CD4-positive, alpha-beta T cell (primary cell): Measurements from ENCODE around the gene DOCK2. TPM values are rescaled to one million over a fixed set of nuclear protein-coding genes. Genes with fewer than 3 reads are reported as not detected.

Experiments
- ATAC-seq: fragments of 200-7000 bp; cut with Tn5 transposase; one replicate; pipeline ENCODE4 v1.10.0; 2022; ENCODE audit warnings: mild to moderate bottlenecking; ENCODE audit not compliant: poor library complexity
- CTCF ChIA-PET: fragments of 350-600 bp; sonication (Branson Sonifier 250); formaldehyde crosslinking; loops from one replicate; lab custom pipeline; 2021; ENCODE audit warnings: antibody characterized with exemption, inconsistent platforms; lab: Charles Lee
- POLR2A ChIA-PET: fragments of 350-600 bp; sonication (Branson Sonifier 250); formaldehyde crosslinking; loops from one replicate; lab custom pipeline; 2021; ENCODE audit warnings: antibody characterized with exemption, inconsistent platforms; lab: Charles Lee
- DNase-seq, 14 experiments: peaks; one replicate each; pipeline ENCODE4 v3.0.0-alpha.2; 2013 to 2020; ENCODE audit warnings: mixed read lengths in 2 of 14
- H3K27ac ChIP-seq, 2 donors: one replicate each; pipeline versions ENCODE4 v1.5.1 to v1.7.0; 2013; ENCODE audit warnings: low read length in 2 of 2, low read depth in 1 of 2, mild to moderate bottlenecking in 1 of 2
- H3K27me3 ChIP-seq, 2 experiments: 1 replicate in 1 of 2; 2 replicates in 1 of 2; pipeline versions ENCODE4 v1.6.1 to v1.7.0; 2013; ENCODE audit warnings: low read length in 2 of 2, control low read depth in 1 of 2, mild to moderate bottlenecking in 1 of 2, moderate library complexity in 1 of 2; ENCODE audit not compliant: insufficient read depth in 2 of 2, control insufficient read depth in 1 of 2
- H3K36me3 ChIP-seq: one replicate; pipeline ENCODE4 v1.6.1; 2013; ENCODE audit warnings: low read length, control low read depth; ENCODE audit not compliant: insufficient read depth
- H3K4me1 ChIP-seq: one replicate; pipeline ENCODE4 v1.6.1; 2013; ENCODE audit warnings: low read length, control low read depth; ENCODE audit not compliant: insufficient read depth
- H3K4me3 ChIP-seq: one replicate; pipeline ENCODE4 v1.5.1; 2013; ENCODE audit warnings: mild to moderate bottlenecking, low read length, moderate library complexity
- H3K9me3 ChIP-seq, 2 experiments: 1 replicate in 1 of 2; 2 replicates in 1 of 2; pipeline versions ENCODE4 v1.6.1 to v1.7.0; 2013; ENCODE audit warnings: low read length in 2 of 2, mild to moderate bottlenecking in 2 of 2, control low read depth in 1 of 2, moderate library complexity in 1 of 2; ENCODE audit not compliant: control insufficient read depth in 1 of 2, insufficient read depth in 1 of 2
- H3K27ac Mint-ChIP-seq: one replicate; pipeline ENCODE4 v1.8.0; 2020; ENCODE audit warnings: mixed read lengths
- H3K27me3 Mint-ChIP-seq: one replicate; pipeline ENCODE4 v1.8.0; 2021; ENCODE audit warnings: mixed read lengths
- H3K36me3 Mint-ChIP-seq: one replicate; pipeline ENCODE4 v1.8.0; 2021; ENCODE audit warnings: low read depth, mixed read lengths
- H3K4me1 Mint-ChIP-seq: one replicate; pipeline ENCODE4 v1.8.0; 2021; ENCODE audit warnings: low read depth, mixed read lengths
- H3K4me3 Mint-ChIP-seq: one replicate; pipeline ENCODE4 v1.8.0; 2020; ENCODE audit warnings: mild to moderate bottlenecking, mixed read lengths
- H3K9me3 Mint-ChIP-seq: one replicate; pipeline ENCODE4 v1.8.0; 2020; ENCODE audit warnings: mixed read lengths
- CTCF ChIP-seq: fragments of 200-600 bp; IDR thresholded peaks from one replicate; pipeline ENCODE4 v1.8.0; 2022; ENCODE audit warnings: antibody characterized with exemption, mild to moderate bottlenecking
- intact Hi-C, 2 experiments: fragments of 100-400 bp; cut with DNase I in 1 of 2; cut with micrococcal nuclease in 1 of 2; formaldehyde crosslinking; loops; one replicate each; pipeline versions ENCODE4 v1.15.1 to v1.9.0; 2023 to 2025; cut with DNase I, micrococcal nuclease
- total RNA-seq, 174 experiments: library from RNA in 2 of 174; stranded (reverse) in 2 of 174; gene quantifications; one replicate each; pipeline ENCODE4 v1.2.3 and lab custom pipeline; 2021 to 2026

Gene DOCK2
- total RNA-seq, 2 experiments from 2014 or later: 220 to 229 TPM

- H3K36me3 ChIP-seq: peaks cover 89% of the 10 kb centered on the region
- no peak for TF ChIP-seq CTCF
- POLR2A ChIA-PET: interaction anchor here (1.1 kb wide), 1 partner anchor 28 kb away, joined by 3 read pairs; no protein-coding TSS in a partner anchor
- DNase-seq (no peak), ATAC-seq (no peak)
- H3K27me3 ChIP-seq: no peaks in the 10 kb centered on the region
- H3K36me3 Mint-ChIP-seq: peaks cover 100% of the 10 kb centered on the region
- H3K4me1 ChIP-seq: no peaks in the 10 kb centered on the region
- CTCF ChIA-PET: no interaction called here
- peaks cover 0 to 15% of the 10 kb centered on the region in 2 experiments for H3K9me3 ChIP-seq
- no peaks in the 10 kb centered on the region for H3K9me3 Mint-ChIP-seq
- H3K27ac ChIP-seq: no peak overlapping the region
- H3K4me3 ChIP-seq: no peak overlapping the region
- H3K4me3 Mint-ChIP-seq: no peak overlapping the region
- intact Hi-C loops: no loop called here
- H3K27ac Mint-ChIP-seq: no peak overlapping the region
- no peaks in the 10 kb centered on the region for H3K27me3 Mint-ChIP-seq
- H3K4me1 Mint-ChIP-seq: no peaks in the 10 kb centered on the region
Measured at GRCh38 chr5:170055606-170056005, 418.5 kb downstream of the DOCK2 start.

DNA sequence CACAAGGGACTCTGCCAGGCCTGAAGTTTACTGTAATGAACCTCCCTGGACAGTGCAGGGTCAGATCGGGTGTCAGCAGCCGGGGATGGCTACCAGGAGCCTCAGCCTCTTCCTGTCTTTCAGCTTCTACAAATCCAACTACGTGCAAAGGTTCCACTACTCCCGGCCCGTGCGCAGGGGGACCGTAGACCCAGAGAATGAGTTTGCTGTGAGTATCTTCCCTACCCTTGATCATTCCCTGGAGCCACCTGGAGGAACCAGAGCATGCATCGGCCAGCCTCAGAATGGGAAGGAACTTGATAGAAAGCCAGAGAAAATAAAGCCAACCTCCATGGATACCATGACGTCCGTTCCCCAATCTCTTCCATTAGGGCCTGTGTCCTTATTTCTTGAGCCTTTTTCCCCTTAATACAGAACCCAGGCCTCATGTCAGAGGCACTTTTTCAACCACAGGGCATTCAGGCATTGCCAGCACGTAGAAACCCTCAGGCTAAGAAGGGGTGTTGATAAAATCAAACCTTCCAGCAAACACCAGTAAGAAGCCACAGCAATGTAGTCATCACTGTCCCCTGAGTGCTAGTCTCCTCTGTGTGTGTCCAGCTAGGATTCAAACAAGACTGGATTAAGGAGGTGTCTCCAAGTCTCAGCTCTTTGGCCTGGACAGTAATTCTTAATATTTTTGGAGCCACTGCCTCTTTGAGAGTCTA is 419.6 kb downstream of the DOCK2 start:
- ATAC-seq: no peak
- Histone ChIP-seq H3K9me3 (peaks cover 0 to 15% of the 10 kb centered on the region in 2 experiments), H3K36me3 (peaks cover 85% of the 10 kb centered on the region), H3K27ac (no peak overlapping the region), H3K4me1 (no peaks in the 10 kb centered on the region), H3K27me3 (no peaks in the 10 kb centered on the region), H3K4me3 (no peak overlapping the region)
- no peak for DNase-seq
- Mint-ChIP-seq H3K27ac (no peak overlapping the region), H3K36me3 (peaks cover 100% of the 10 kb centered on the region), H3K27me3 (no peaks in the 10 kb centered on the region), H3K4me3 (no peak overlapping the region), H3K4me1 (no peaks in the 10 kb centered on the region), H3K9me3 (no peaks in the 10 kb centered on the region)
- intact Hi-C loops: no loop called here
- no peak for TF ChIP-seq CTCF
- POLR2A ChIA-PET: interaction anchor here (1.1 kb wide), 1 partner anchor 29 kb away, joined by 3 read pairs; no protein-coding TSS in a partner anchor
- CTCF ChIA-PET: no interaction called here

DNA sequence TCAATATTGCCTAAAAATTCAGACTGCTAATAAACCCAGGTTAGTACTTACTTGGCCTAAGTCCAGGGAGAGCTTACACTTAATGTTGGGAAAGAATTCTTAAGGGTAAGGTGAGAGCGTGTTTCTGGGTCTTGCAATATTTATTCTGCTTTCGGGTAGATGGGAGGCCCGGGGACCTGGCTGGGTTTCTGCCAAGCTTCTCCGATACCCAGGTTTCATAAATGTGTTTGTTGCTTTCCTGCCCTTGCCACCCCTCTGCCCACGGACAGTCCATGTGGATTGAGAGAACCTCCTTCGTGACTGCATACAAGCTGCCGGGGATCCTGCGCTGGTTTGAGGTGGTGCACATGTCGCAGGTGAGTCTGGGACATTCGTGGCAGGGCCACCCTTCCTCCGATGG is 420.2 kb downstream of the DOCK2 start:
- ChIA-PET CTCF (no interaction called here), POLR2A (no interaction called here)
- no peak overlapping the region for H3K27ac ChIP-seq
- no peaks in the 10 kb centered on the region for H3K27me3 ChIP-seq
- intact Hi-C loops: no loop called here
- H3K36me3 ChIP-seq: peaks cover 85% of the 10 kb centered on the region
- no peaks in the 10 kb centered on the region for H3K9me3 Mint-ChIP-seq
- H3K4me3 ChIP-seq: no peak overlapping the region
- DNase-seq (no peak), ATAC-seq (no peak)
- no peaks in the 10 kb centered on the region for H3K4me1 ChIP-seq
- no peak overlapping the region for H3K27ac Mint-ChIP-seq
- no peak overlapping the region for H3K4me3 Mint-ChIP-seq
- H3K27me3 Mint-ChIP-seq: no peaks in the 10 kb centered on the region
- peaks cover 0 to 15% of the 10 kb centered on the region in 2 experiments for H3K9me3 ChIP-seq
- no peaks in the 10 kb centered on the region for H3K4me1 Mint-ChIP-seq
- peaks cover 100% of the 10 kb centered on the region for H3K36me3 Mint-ChIP-seq
- TF ChIP-seq CTCF: no peak
